ENCODE results near the gene GSG1L. TPM values are rescaled to one million over a fixed set of nuclear protein-coding genes. Genes with fewer than 3 reads are reported as not detected.

GSG1L gene
- total RNA-seq, 1 donor = not detected

GRCh38 chr16:28092721-28093384 is 29.3 kb upstream of the GSG1L start:
- Histone ChIP-seq H3K36me3 (ENCODE audit: insufficient read depth, low read length) (peaks cover 13% of the 10 kb centered on the region), H3K27ac (ENCODE audit: low read depth, low read length) (no peak overlapping the region), H4K20me1 (ENCODE audit: insufficient read depth, low read length) (peaks cover 19% of the 10 kb centered on the region), H2AFZ (ENCODE audit: low read length) (no peak overlapping the region), H3K9me3 (ENCODE audit: low read depth, low read length) (no peaks in the 10 kb centered on the region), H3K4me2 (ENCODE audit: insufficient read depth, low read length) (no peak overlapping the region), H3K4me3 (ENCODE audit: insufficient read depth, low read length) (no peak overlapping the region), H3K27me3 (ENCODE audit: insufficient read depth, low read length) (no peaks in the 10 kb centered on the region), H3K4me1 (ENCODE audit: insufficient read depth, low read length) (peaks cover 6% of the 10 kb centered on the region), H3K79me2 (ENCODE audit: insufficient read depth, low read length) (peaks cover 2% of the 10 kb centered on the region)
- TF ChIP-seq, protein P1, sequence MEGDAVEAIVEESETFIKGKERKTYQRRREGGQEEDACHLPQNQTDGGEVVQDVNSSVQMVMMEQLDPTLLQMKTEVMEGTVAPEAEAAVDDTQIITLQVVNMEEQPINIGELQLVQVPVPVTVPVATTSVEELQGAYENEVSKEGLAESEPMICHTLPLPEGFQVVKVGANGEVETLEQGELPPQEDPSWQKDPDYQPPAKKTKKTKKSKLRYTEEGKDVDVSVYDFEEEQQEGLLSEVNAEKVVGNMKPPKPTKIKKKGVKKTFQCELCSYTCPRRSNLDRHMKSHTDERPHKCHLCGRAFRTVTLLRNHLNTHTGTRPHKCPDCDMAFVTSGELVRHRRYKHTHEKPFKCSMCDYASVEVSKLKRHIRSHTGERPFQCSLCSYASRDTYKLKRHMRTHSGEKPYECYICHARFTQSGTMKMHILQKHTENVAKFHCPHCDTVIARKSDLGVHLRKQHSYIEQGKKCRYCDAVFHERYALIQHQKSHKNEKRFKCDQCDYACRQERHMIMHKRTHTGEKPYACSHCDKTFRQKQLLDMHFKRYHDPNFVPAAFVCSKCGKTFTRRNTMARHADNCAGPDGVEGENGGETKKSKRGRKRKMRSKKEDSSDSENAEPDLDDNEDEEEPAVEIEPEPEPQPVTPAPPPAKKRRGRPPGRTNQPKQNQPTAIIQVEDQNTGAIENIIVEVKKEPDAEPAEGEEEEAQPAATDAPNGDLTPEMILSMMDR (IDR thresholded peaks at IDR 0.05; ENCODE audit: extremely low read depth, low read depth, low read length) = no peak
- no peak for DNase-seq (ENCODE audit: insufficient read length, low spot score, missing footprints)

DNA sequence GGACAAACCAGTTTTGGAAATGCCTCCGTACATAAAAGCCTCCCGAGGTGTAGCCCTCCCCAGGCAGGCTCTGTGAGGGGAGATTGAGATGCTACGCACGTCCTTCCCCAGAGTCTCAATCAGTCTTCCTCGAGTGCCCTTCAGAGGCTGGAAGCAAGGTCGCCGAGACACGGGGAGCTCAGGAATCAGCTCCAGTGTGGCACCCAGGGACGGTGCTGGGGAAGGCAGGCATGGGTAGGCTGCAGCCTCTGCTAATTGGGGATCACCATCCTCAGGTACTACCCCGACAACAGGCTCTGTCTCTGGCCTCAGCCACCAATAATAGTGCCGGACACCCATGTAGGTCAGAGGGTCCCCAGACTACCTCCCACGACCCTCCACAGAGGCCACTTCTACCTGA is 28.1 kb upstream of the GSG1L start:
- peaks cover 6% of the 10 kb centered on the region for H3K4me1 ChIP-seq (ENCODE audit: insufficient read depth, low read length)
- DNase-seq (ENCODE audit: insufficient read length, low spot score, missing footprints) = no peak
- TF ChIP-seq, protein P1 (IDR thresholded peaks at IDR 0.05; ENCODE audit: extremely low read depth, low read depth, low read length) = no peak
- no peak overlapping the region for H3K4me3 ChIP-seq (ENCODE audit: insufficient read depth, low read length)
- H3K36me3 ChIP-seq (ENCODE audit: insufficient read depth, low read length) = peaks cover 5% of the 10 kb centered on the region
- H3K27me3 ChIP-seq (ENCODE audit: insufficient read depth, low read length) = no peaks in the 10 kb centered on the region
- H2AFZ ChIP-seq (ENCODE audit: low read length) = no peak overlapping the region
- no peaks in the 10 kb centered on the region for H3K9me3 ChIP-seq (ENCODE audit: low read depth, low read length)
- peak overlapping the region; percentile 45 for H3K27ac ChIP-seq (ENCODE audit: low read depth, low read length)
- H4K20me1 ChIP-seq (ENCODE audit: insufficient read depth, low read length) = peaks cover 19% of the 10 kb centered on the region
- H3K79me2 ChIP-seq (ENCODE audit: insufficient read depth, low read length) = no peaks in the 10 kb centered on the region
- no peak overlapping the region for H3K4me2 ChIP-seq (ENCODE audit: insufficient read depth, low read length)

GRCh38 chr16:28090646-28091377 is 27.3 kb upstream of the GSG1L start:
- peak; percentile 92 for DNase-seq (ENCODE audit: insufficient read length, low spot score, missing footprints)
- H3K27ac ChIP-seq (ENCODE audit: low read depth, low read length) = no peak overlapping the region
- TF ChIP-seq, protein P1 (IDR thresholded peaks at IDR 0.05; ENCODE audit: extremely low read depth, low read depth, low read length) = peak; percentile 26
- no peak overlapping the region for H3K4me3 ChIP-seq (ENCODE audit: insufficient read depth, low read length)
- H2AFZ ChIP-seq (ENCODE audit: low read length) = no peak overlapping the region
- peaks cover 19% of the 10 kb centered on the region for H4K20me1 ChIP-seq (ENCODE audit: insufficient read depth, low read length)
- H3K9me3 ChIP-seq (ENCODE audit: low read depth, low read length) = no peaks in the 10 kb centered on the region
- no peak overlapping the region for H3K4me2 ChIP-seq (ENCODE audit: insufficient read depth, low read length)
- H3K79me2 ChIP-seq (ENCODE audit: insufficient read depth, low read length) = no peaks in the 10 kb centered on the region
- H3K36me3 ChIP-seq (ENCODE audit: insufficient read depth, low read length) = peaks cover under 1% of the 10 kb centered on the region
- H3K4me1 ChIP-seq (ENCODE audit: insufficient read depth, low read length) = peaks cover 6% of the 10 kb centered on the region
- H3K27me3 ChIP-seq (ENCODE audit: insufficient read depth, low read length) = no peaks in the 10 kb centered on the region

DNA sequence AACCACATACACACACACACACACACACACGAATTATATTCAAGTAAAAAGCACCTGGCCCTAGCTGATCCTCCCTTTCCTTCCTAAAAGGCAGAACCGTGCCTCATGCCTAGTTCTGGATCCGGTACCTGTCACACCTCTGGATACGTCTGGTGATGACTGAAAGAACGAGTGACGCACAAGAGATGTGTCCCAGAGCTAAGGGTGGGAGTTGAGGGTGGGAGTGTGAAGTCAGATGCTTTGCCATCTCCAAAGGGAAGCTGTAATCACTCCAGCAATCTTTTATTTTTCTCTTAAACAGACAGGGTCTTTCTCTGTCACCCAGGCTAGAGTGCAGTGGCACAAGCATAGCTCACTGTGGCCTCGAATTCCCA is 26.5 kb upstream of the GSG1L start:
- Histone ChIP-seq H3K4me1 (ENCODE audit: insufficient read depth, low read length) (peaks cover 6% of the 10 kb centered on the region), H3K9me3 (ENCODE audit: low read depth, low read length) (no peaks in the 10 kb centered on the region), H3K79me2 (ENCODE audit: insufficient read depth, low read length) (no peaks in the 10 kb centered on the region), H3K27me3 (ENCODE audit: insufficient read depth, low read length) (no peaks in the 10 kb centered on the region), H4K20me1 (ENCODE audit: insufficient read depth, low read length) (peaks cover 19% of the 10 kb centered on the region), H3K27ac (ENCODE audit: low read depth, low read length) (no peak overlapping the region), H3K4me2 (ENCODE audit: insufficient read depth, low read length) (no peak overlapping the region), H3K4me3 (ENCODE audit: insufficient read depth, low read length) (no peak overlapping the region), H3K36me3 (ENCODE audit: insufficient read depth, low read length) (no peaks in the 10 kb centered on the region), H2AFZ (ENCODE audit: low read length) (no peak overlapping the region)
- DNase-seq (ENCODE audit: insufficient read length, low spot score, missing footprints) = no peak
- TF ChIP-seq, protein P1 (IDR thresholded peaks at IDR 0.05; ENCODE audit: extremely low read depth, low read depth, low read length) = no peak

Data from osteoblast (primary cell).